IPS-18c (cell line): ENCODE measurements around the gene CDH13.

Source experiments
- H3K4me3 ChIP-seq: 2 replicates; pipeline ENCODE4 v1.7.0; 2013; ENCODE audit warnings: low read depth, mild to moderate bottlenecking, low read length, moderate library complexity; ENCODE audit not compliant: insufficient read depth
- H3K9me3 ChIP-seq: one replicate; pipeline ENCODE4 v1.6.1; 2013; ENCODE audit warnings: mild to moderate bottlenecking, low read length, moderate library complexity; ENCODE audit not compliant: control insufficient read depth, insufficient read depth

Gene CDH13

GRCh38 chr16:83083361-83083760, 456.6 kb downstream of the CDH13 start:
- Histone ChIP-seq H3K9me3 (peaks cover 2% of the 10 kb centered on the region), H3K4me3 (no peak overlapping the region)

- H3K9me3 ChIP-seq: peaks cover 2% of the 10 kb centered on the region
- no peak overlapping the region for H3K4me3 ChIP-seq
Observed at GRCh38 chr16:83085660-83086059, 458.9 kb downstream of the CDH13 start.

DNA sequence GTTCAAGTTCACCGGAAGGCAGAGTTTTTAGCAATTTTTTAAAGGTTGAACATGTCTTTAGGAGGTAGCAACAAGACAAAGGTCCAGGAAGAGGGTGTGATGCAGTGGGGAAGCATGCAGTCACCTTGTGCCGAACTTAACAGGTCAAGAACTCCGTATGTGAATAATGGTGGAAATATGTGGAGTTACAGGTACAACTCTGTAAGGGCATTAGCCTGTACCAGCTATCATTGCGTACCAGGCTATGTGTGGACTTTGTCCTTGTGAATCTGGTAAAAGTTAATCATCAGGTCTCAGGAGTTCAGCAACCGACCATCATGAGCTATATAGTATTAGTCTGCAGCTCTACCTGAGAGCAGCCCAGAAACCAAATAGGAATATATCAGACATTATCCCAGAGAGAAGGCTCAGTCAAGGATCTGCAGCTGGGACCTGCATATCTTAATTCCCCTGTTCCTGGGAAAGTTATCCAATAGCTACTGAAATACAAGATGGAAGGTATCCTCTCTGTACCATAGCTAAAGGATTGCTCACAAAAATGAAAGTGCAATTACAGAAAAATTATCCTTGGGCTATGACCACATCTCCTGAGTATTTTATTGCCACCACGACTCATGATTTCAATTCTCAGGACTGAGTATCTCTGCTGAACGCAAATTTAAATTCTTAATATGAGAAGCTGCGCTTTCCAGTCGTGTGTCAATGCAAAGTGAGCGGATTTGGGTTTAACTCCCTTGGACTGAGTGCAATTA, 469.3 kb downstream of the CDH13 start:
- no peak overlapping the region for H3K4me3 ChIP-seq

DNA sequence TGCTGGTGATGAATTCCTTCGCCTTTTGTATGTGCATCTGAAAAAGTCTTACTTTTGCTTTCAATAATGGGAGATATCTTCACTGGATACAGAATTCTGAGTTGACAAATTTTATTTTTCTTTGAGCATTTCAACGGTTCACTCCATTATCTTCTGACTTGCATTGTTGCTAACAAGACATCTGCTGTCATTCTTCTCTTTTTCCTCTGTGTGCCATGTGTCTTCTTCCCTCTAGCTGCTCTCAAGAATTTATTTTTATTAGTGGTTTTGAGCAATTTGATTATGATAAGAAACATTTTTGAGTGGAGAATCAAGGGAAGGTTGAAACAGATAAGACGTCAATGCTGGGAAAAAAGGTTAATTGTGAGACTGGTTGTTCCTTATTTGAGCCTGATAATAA, 471.8 kb downstream of the CDH13 start:
- Histone ChIP-seq H3K4me3 (no peak overlapping the region), H3K9me3 (no peaks in the 10 kb centered on the region)

More for the DNA sequence above, 469.3 kb downstream of the CDH13 start:
- no peaks in the 10 kb centered on the region for H3K9me3 ChIP-seq

DNA sequence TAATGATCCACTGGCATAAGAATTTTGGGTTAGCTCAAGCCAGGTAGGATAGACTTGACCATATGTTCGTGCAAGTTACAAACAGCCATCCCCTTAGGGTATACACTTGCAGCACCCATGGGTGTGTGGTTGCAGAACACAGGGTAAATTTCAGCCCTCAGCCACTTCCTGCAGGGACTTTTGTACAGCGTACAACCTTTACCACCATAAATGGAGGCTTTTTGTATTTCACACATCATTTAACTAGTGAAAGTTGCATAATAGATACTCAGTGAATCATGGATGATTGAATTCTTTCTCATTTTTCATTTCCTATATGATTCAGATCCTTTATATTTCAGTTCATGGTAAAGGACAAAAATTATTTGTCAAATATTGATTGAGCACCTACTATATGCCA, 473.9 kb downstream of the CDH13 start:
- H3K9me3 ChIP-seq: no peaks in the 10 kb centered on the region
- no peak overlapping the region for H3K4me3 ChIP-seq

GRCh38 chr16:83102336-83102735, 475.6 kb downstream of the CDH13 start:
- no peak overlapping the region for H3K4me3 ChIP-seq
- no peaks in the 10 kb centered on the region for H3K9me3 ChIP-seq

GRCh38 chr16:83105279-83106077, 478.7 kb downstream of the CDH13 start:
- no peak overlapping the region for H3K4me3 ChIP-seq
- H3K9me3 ChIP-seq: no peaks in the 10 kb centered on the region

GRCh38 chr16:83109490-83110125, 482.8 kb downstream of the CDH13 start:
- no peaks in the 10 kb centered on the region for H3K9me3 ChIP-seq

GRCh38 chr16:83110269-83110668, 483.5 kb downstream of the CDH13 start:
- Histone ChIP-seq H3K9me3 (no peaks in the 10 kb centered on the region), H3K4me3 (no peak overlapping the region)

More at GRCh38 chr16:83109490-83110125, 482.8 kb downstream of the CDH13 start:
- no peak overlapping the region for H3K4me3 ChIP-seq

- Histone ChIP-seq H3K9me3 (no peaks in the 10 kb centered on the region), H3K4me3 (no peak overlapping the region)
Observed at GRCh38 chr16:83113317-83113716, 486.5 kb downstream of the CDH13 start.

- H3K9me3 ChIP-seq: no peaks in the 10 kb centered on the region
- H3K4me3 ChIP-seq: no peak overlapping the region
Observed at GRCh38 chr16:83113811-83114210, 487.0 kb downstream of the CDH13 start.

GRCh38 chr16:83115491-83116232, 488.9 kb downstream of the CDH13 start:
- Histone ChIP-seq H3K4me3 (no peak overlapping the region), H3K9me3 (no peaks in the 10 kb centered on the region)

GRCh38 chr16:83116274-83116892, 489.6 kb downstream of the CDH13 start:
- H3K9me3 ChIP-seq: no peaks in the 10 kb centered on the region
- H3K4me3 ChIP-seq: no peak overlapping the region

- Histone ChIP-seq H3K9me3 (no peaks in the 10 kb centered on the region), H3K4me3 (no peak overlapping the region)
Observed at GRCh38 chr16:83117810-83118209, 491.0 kb downstream of the CDH13 start.

- no peak overlapping the region for H3K4me3 ChIP-seq
- H3K9me3 ChIP-seq: no peaks in the 10 kb centered on the region
Observed at GRCh38 chr16:83118365-83118764, 491.6 kb downstream of the CDH13 start.

DNA sequence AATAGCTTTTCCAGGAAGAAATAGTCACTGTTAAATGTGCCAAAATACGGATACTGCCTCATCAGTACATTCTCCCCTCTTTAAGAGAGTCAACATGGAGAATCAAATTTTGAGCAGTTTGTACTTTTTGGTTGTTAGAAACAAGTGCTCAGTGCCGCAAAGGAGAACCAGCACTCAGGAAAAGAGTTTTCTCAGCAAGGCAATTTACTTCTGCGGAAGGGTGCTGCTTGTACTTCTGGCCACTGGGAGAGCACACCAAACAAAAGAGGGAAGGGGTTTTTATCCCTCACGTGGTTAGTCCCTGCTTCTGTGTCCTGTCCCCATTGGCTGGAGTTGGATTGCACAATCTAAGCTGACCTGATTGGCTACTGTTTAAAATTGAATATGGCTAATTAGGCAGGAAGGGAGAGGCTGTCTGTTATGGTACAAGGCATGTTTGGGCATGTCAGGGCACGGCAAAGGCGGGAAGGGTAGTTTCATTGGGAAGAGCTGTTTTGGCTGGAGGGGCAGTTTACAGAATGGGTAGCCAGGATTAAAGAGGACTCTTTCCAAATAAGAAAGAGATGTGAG, 499.3 kb downstream of the CDH13 start:
- no peak overlapping the region for H3K4me3 ChIP-seq
- H3K9me3 ChIP-seq: no peaks in the 10 kb centered on the region

DNA sequence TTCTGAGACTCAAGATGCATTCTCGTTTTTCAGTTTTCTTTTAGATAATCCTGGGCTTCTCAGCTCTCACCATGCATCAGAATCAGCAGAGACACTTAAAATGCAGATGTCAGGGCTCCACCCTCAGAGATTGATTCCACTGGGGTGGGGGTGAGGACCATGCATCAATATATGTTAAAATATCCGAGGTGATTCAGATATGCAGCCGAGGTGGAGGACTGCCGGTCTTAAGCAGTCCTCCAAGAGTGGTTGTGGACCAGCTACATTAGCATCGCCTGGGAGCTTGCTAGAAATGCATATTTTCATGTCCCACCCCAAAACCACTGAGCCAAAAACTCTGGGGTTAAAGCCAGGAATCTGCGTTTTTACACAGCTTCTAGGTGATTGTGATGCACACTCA, 501.3 kb downstream of the CDH13 start:
- no peak overlapping the region for H3K4me3 ChIP-seq
- H3K9me3 ChIP-seq: no peaks in the 10 kb centered on the region
